ENCODE measurements around the gene HOXB9.

DNA sequence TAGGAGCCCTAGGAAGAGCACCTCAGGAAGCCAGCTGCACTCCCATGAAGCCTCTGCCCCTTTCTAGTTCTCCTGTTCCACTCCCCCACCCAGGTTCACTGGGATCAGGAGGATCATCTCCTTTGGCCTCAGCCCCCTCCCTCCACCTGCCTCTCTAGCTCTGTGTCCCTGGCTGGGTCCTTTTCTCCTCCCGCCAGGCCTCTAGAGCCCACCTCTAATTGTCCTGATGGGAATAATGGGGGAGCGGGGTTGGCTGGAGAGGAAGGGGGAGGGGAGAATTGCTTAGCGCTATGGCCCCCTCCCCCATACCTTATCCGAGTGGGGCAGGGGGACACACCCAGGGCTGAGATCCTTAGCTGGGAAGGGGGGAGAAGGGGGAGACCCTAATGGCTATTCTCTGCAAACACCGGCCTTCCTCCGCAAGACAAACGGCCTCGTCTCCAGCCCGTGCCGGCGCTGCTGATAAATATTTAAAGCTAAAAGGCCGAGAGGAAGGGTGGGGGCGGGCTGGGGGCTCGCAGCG, 16.3 kb downstream of the HOXB9 start:
- TF ChIP-seq, protein P1, sequence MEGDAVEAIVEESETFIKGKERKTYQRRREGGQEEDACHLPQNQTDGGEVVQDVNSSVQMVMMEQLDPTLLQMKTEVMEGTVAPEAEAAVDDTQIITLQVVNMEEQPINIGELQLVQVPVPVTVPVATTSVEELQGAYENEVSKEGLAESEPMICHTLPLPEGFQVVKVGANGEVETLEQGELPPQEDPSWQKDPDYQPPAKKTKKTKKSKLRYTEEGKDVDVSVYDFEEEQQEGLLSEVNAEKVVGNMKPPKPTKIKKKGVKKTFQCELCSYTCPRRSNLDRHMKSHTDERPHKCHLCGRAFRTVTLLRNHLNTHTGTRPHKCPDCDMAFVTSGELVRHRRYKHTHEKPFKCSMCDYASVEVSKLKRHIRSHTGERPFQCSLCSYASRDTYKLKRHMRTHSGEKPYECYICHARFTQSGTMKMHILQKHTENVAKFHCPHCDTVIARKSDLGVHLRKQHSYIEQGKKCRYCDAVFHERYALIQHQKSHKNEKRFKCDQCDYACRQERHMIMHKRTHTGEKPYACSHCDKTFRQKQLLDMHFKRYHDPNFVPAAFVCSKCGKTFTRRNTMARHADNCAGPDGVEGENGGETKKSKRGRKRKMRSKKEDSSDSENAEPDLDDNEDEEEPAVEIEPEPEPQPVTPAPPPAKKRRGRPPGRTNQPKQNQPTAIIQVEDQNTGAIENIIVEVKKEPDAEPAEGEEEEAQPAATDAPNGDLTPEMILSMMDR (IDR thresholded peaks at IDR 0.05), result no peak
- no peak for TF ChIP-seq POLR2A (IDR thresholded peaks at IDR 0.05)
